Measurements from ENCODE around the gene ARIH2. TPM values are rescaled to one million over a fixed set of nuclear protein-coding genes. Genes with fewer than 3 reads are reported as not detected.

ARIH2 gene
- polyA plus RNA-seq, 1 donor from 2014 or later, result 153 TPM

- no peaks in the 10 kb centered on the region for H4K20me1 ChIP-seq (ENCODE audit: insufficient read depth)
- no peaks in the 10 kb centered on the region for H3K36me3 ChIP-seq (ENCODE audit: insufficient read depth, low read length)
- no peak for TF ChIP-seq SMC3 (conservative IDR thresholded peaks at IDR 0.05; ENCODE audit: poor library complexity)
- TF ChIP-seq MXI1 (conservative IDR thresholded peaks at IDR 0.05; ENCODE audit: poor library complexity, severe bottlenecking), result no peak
- no peak for TF ChIP-seq CTCF (IDR thresholded peaks at IDR 0.05; ENCODE audit: poor library complexity, severe bottlenecking)
- TF ChIP-seq, protein P1, sequence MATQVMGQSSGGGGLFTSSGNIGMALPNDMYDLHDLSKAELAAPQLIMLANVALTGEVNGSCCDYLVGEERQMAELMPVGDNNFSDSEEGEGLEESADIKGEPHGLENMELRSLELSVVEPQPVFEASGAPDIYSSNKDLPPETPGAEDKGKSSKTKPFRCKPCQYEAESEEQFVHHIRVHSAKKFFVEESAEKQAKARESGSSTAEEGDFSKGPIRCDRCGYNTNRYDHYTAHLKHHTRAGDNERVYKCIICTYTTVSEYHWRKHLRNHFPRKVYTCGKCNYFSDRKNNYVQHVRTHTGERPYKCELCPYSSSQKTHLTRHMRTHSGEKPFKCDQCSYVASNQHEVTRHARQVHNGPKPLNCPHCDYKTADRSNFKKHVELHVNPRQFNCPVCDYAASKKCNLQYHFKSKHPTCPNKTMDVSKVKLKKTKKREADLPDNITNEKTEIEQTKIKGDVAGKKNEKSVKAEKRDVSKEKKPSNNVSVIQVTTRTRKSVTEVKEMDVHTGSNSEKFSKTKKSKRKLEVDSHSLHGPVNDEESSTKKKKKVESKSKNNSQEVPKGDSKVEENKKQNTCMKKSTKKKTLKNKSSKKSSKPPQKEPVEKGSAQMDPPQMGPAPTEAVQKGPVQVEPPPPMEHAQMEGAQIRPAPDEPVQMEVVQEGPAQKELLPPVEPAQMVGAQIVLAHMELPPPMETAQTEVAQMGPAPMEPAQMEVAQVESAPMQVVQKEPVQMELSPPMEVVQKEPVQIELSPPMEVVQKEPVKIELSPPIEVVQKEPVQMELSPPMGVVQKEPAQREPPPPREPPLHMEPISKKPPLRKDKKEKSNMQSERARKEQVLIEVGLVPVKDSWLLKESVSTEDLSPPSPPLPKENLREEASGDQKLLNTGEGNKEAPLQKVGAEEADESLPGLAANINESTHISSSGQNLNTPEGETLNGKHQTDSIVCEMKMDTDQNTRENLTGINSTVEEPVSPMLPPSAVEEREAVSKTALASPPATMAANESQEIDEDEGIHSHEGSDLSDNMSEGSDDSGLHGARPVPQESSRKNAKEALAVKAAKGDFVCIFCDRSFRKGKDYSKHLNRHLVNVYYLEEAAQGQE (IDR thresholded peaks at IDR 0.05; ENCODE audit: borderline replicate concordance), result no peak
- TF ChIP-seq POLR2AphosphoS5 (IDR thresholded peaks at IDR 0.05), result no peak
- no peak overlapping the region for H3K4me3 ChIP-seq (ENCODE audit: low read length)
- H3K9me3 ChIP-seq (ENCODE audit: low read length), result no peaks in the 10 kb centered on the region
- H3K9ac ChIP-seq (ENCODE audit: low read length), result no peak overlapping the region
- no peaks in the 10 kb centered on the region for H3K79me2 ChIP-seq (replicated peaks; ENCODE audit: insufficient read depth, low read length)
- H3K4me2 ChIP-seq (ENCODE audit: low read length), result no peak overlapping the region
- H3K27ac ChIP-seq (ENCODE audit: low read length), result no peak overlapping the region
- H3K27me3 ChIP-seq (ENCODE audit: insufficient read depth, low read depth, low read length), result no peaks in the 10 kb centered on the region
- no peak overlapping the region for H2AFZ ChIP-seq (ENCODE audit: low read depth, low read length)
- no peaks in the 10 kb centered on the region for H3F3A ChIP-seq (ENCODE audit: insufficient read depth, low read length, poor library complexity, severe bottlenecking)
- H3K9me2 ChIP-seq (ENCODE audit: insufficient read depth, low read length), result no peaks in the 10 kb centered on the region
These were observed 31.4 kb downstream of the ARIH2 start for GRCh38 chr3:48950051-48950450.

DNA sequence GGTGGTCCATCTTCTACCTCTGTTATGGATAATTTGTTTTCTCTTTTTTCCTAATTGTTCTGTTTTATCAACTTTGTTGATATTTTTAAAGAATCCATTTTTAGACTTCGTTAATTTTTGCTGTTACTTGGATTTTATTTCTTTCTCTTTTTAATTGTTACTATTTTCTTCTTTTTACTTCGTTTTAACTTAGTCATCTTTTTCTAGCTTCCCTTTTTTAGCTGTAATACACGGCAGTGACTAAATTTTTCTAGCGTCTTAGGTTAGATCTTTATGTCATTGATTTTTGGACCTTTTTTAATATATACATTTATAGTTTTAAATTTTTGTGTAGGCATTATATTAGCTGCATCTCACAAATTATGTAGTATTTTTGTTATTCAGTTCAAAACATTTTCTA, 33.1 kb downstream of the ARIH2 start:
- no peaks in the 10 kb centered on the region for H3K79me2 ChIP-seq (replicated peaks; ENCODE audit: insufficient read depth, low read length)
- no peaks in the 10 kb centered on the region for H3F3A ChIP-seq (ENCODE audit: insufficient read depth, low read length, poor library complexity, severe bottlenecking)
- no peaks in the 10 kb centered on the region for H3K9me3 ChIP-seq (ENCODE audit: low read length)
- H2AFZ ChIP-seq (ENCODE audit: low read depth, low read length), result no peak overlapping the region
- no peaks in the 10 kb centered on the region for H3K9me2 ChIP-seq (ENCODE audit: insufficient read depth, low read length)
- TF ChIP-seq RAD21 (conservative IDR thresholded peaks at IDR 0.05) (no peak), TAF1 (IDR thresholded peaks at IDR 0.05; ENCODE audit: low read depth) (no peak), EZH2 (IDR thresholded peaks at IDR 0.05; ENCODE audit: borderline replicate concordance, insufficient read depth, low read length, poor library complexity, severe bottlenecking) (no peak), CTCF (IDR thresholded peaks at IDR 0.05; ENCODE audit: poor library complexity, severe bottlenecking) (no peak), SMC3 (conservative IDR thresholded peaks at IDR 0.05; ENCODE audit: poor library complexity) (no peak), POLR2AphosphoS5 (IDR thresholded peaks at IDR 0.05) (no peak), MXI1 (conservative IDR thresholded peaks at IDR 0.05; ENCODE audit: poor library complexity, severe bottlenecking) (no peak), EP300 (conservative IDR thresholded peaks at IDR 0.05; ENCODE audit: poor library complexity, severe bottlenecking) (no peak)
- TF ChIP-seq, protein P1 (IDR thresholded peaks at IDR 0.05; ENCODE audit: borderline replicate concordance), result no peak
- no peak overlapping the region for H3K4me2 ChIP-seq (ENCODE audit: low read length)
- no peaks in the 10 kb centered on the region for H3K27me3 ChIP-seq (ENCODE audit: insufficient read depth, low read depth, low read length)
- no peaks in the 10 kb centered on the region for H4K20me1 ChIP-seq (ENCODE audit: insufficient read depth)
- H3K9ac ChIP-seq (ENCODE audit: low read length), result no peak overlapping the region
- H3K4me3 ChIP-seq (ENCODE audit: low read length), result no peak overlapping the region
- H3K36me3 ChIP-seq (ENCODE audit: insufficient read depth, low read length), result no peaks in the 10 kb centered on the region
- H3K27ac ChIP-seq (ENCODE audit: low read length), result no peak overlapping the region
